Stimulated activated CD8-positive, alpha-beta memory T cell treated with anti-CD3 and anti-CD28 coated beads, Interleukin-7, amount 100 ng/mL, for 24 hours (primary cell): ENCODE measurements around the gene HMCN1.

Experiments
- DNase-seq: peaks from one replicate; pipeline ENCODE4 v3.0.0-alpha.2; 2020; ENCODE audit warnings: low read depth

HMCN1 gene

DNA sequence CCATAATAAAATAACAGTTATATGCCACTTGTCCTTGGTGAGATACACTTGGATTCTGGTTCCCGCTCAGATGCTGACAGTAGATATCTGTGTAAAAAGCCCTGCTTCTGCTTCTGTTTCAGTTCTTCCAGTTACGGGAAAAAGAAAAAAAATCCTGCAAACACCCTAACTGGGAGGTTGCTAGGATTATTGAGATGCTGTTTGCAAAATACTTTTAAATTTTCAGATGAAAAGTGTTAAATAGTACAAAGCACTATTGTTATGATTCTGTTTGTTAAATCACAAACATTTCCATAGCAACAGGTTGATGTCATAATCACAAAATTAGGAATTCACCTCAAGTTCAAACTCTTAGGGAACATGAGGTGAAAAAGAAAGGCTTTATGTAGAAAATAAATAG, 232.3 kb downstream of the HMCN1 start:
- DNase-seq, result no peak

DNA sequence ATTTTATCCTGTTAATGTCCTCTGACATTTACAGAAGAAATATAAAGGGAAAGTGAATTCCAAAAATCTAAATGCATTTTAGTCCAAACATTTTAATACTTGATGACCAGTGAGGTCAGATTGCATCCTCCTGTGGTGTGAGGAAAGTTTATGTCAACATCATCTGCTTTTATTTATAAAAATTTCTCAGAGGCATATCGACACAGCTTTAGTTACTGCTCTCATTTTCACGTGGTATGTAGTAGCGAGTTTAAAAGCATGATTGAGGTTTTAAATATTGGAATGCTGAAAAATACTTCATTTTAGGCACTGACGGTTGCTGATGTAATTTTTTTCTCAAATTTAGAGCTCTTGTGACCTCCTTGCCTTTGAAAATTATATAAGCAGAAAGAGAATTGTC, 234.8 kb downstream of the HMCN1 start:
- no peak for DNase-seq

DNA sequence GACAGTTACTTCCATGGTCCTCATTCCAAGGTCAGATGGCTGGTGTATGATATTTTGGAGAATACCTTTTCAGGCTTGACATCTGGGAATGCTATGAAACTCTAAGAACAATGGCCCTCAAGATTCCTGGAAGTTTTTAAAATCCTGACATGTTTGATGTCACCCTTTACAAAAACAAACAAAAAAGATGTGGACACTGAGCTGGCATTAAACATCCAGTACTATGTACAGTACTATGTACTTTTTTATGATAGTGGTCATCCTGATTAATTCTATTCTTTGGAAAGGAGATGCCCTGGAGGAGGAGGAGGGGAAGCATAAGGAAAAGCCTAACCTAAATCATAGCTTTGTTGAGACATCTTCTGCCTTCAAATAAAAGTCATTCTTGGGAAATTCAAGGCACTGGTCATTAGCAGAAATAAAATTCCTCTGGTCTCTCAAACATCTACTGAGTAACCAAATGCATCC, 235.4 kb downstream of the HMCN1 start:
- no peak for DNase-seq

DNA sequence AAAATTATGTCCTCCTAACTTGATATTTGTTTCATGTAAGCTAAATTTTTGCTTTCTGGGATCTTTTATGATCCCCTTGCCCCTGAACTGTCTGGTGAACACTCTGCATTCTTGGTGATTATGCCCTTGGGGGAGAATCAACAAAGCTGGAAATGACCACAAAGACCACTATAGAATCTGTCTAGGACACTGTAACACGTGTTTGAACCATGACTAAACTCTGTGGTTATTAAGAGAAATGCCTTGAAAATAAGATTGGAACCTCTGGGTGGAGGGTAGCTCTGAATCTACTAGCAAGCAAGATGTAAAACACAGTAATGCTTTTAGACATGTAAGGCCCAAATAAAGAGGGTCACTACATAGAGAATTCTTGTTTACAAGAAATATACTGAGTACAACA, 237.5 kb downstream of the HMCN1 start:
- no peak for DNase-seq

DNA sequence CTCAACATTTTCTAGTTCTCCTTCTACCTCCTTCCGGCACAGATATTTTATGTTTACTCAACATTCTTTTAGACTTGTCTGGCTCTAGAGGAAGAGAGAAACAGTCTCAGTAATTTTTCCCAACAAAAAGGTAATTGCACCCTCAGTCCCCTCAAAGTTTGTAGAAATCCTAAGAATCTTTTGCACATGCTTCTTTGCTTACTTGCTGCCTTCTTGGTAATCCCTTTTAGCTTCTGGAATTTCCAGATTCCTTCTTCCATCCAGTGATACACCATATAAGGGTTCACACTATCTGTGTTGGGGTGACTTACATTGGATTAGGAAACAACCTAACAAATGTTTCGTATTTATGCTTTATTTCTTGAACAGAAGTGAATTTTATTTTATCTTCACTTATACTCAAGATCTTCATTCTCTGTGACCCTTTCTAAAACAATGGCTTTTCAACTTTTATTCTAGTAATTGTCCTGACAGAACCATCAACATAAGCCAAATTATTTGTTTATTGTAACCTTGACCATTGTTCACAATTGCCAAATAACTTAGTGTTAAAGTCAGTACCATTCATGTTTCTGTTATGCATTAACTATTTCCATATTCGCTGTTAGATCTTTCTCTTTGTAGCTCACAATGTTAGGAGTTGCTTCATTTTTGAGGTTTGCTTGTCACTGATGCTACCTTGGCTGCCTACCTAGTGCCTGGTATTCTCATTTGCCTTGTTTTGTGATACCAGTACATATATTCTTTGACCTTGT, 238.1 kb downstream of the HMCN1 start:
- DNase-seq, result no peak

DNA sequence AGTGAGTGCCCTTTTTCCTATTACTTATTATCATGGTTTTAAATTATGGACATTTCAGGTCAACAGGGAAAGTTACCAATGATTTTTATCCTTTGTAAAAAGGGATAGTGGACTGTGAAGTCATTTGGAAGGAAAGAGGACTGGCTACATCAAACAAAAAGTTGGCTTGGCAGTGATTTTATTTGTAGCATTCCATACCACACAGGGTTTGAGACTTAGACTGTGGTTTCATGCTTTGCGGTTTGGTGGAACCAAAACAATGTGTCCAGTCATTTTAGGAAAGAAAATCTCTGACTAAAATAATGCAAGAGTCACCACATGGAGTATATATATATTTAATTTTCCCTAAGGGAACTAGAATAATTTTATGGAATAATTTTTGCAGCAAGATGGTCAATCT, 239.5 kb downstream of the HMCN1 start:
- DNase-seq, result no peak

DNA sequence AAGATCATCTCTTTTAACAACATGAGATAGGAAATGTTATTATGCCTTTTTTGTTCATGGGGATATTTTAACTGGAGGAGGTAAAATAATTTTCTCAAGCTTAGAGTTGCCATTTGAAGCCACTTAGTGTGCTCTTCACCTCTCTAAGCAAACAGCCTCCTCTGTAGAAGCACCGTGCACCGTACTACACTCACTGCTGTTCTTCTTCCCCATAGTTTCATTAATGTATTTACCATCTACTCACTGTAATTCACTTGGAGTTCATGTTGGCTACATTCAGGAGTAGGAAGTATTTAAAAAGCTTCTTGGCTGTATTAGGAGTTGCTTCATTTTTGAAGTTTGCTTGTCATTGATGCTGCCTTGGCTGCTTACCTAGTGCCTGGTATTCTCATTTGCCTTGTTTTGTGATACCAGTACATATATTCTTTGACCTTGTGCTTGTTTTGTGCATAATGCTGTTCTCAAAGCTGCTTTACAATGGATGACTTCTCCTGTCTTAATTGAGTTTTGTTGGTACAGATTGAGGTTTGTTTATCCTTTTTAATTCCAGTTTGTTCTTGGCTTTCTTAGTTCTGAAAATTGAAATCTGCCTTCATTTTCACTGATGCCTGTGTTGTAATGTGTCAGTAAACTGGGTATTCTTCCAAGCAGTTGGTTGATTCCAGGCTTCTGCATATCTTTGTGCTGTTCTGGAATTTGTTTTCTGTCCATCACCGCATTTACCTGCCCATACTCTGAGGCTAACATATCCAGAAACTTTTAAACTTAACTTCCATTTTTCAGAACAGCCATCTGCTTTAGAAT, 240.4 kb downstream of the HMCN1 start:
- no peak for DNase-seq

DNA sequence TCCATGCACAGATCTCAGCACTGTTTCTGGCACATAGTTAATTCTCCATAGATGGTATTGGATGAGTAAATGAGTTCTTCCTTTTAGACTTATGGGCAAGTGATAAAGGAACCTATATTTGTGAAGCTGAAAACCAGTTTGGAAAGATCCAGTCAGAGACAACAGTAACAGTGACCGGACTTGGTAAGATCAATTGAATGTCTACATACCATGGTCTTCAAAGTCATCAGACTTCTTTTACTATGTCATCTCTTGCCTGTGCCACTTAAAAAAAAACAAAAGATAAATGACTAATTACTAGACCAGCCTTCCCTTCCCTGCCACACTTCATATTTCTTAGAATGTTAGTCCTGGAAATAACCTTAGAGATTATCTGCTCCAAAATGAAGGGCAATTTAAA, 246.7 kb downstream of the HMCN1 start:
- no peak for DNase-seq

DNA sequence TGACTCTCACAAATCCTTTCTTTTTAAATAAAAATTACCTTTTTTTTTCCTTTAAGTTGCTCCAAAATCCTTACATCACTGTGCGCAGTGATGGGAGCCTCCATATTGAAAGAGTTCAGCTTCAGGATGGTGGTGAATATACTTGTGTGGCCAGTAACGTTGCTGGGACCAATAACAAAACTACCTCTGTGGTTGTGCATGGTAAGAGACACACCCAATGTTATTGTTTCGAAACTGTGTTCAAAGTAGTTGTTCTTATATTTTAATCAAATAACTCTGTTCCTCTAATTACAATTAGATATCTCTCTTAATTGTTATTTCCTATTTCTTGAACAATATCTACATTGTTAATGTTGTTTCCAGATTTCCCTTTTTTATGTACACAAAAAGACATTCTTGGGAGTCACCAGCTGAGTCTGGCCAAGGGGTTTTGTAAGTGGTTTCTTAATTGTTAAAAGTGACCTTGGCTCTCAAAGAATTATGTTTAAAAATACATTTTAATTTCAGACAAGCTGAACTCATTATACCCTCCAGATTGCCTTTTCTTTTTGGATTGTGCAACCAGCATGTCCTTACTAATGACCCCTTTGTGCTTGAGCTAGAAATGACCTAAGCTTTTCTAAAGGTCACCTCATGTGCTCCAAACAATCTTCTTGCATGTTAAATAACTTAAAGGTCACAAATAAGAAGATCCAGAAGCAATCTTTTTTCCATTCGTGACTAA, 250.1 kb downstream of the HMCN1 start:
- DNase-seq, result no peak

DNA sequence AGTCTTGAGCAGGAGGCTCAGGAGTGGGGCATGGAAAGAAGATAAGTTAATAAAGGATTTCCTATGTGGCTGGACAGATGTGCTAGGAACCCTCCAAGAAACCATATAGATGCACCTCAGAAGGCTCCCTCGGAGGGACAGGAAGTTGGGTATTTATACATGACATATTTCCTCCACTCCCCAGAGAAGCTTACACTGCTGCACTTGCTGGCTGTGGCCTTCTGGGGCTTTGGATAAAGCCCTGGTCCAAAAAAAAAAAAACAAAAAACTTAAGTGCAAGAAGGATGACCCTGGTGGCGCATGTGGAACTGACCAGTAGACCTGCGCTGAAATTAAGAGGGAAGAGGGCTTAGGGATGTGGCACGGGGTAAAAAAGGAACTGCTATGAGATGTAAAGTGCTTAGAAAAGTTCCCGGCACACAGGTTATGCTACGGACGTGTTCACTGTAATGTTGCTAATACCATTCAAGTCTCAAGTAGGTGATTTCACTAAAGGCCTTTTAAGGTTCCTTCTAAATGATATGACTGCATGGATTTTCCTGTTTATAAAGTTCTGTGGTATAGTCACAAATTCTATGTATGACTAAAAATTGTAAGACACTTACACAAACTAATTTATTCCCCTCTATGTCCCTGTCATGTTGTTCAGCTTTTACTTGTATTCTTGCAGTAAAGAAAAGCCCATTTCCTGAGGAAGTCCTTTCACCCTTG, 253.6 kb downstream of the HMCN1 start:
- DNase-seq, result no peak

DNA sequence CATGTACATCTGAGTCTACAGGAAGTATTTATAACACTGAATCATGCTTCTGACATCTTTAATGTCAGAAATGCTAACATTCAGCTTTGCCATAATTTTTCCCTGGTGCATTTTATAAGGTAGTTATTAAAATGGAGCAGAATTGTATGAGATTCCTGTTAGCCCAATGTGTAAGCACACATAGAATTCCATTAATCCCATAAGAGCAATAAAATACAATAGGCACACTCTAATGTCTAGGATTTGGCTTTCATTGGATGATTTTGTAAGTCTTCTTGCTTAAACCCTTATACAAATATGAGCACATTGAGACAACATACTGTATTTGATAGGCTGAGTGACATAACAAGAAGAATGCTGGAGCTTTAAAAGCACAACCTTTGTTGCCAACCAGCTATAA, 256.4 kb downstream of the HMCN1 start:
- no peak for DNase-seq

DNA sequence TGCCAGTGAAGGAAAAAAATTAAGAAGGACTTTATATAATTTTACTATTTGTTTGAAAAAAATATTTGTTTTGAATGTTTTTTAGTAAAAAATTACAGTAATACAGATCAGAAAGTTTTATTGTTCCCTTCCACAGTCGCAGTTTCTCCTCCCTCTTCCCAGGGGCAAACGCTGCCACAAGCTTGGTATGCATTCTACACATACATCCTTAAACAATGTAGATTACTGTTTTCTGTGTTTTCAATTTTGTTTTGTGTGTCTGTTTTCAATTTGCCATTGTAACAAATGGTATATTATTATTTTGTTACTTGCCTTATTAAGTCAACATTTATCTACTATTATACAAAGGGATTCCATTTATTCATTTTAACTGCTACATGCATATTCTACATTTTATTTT, 257.1 kb downstream of the HMCN1 start:
- no peak for DNase-seq

DNA sequence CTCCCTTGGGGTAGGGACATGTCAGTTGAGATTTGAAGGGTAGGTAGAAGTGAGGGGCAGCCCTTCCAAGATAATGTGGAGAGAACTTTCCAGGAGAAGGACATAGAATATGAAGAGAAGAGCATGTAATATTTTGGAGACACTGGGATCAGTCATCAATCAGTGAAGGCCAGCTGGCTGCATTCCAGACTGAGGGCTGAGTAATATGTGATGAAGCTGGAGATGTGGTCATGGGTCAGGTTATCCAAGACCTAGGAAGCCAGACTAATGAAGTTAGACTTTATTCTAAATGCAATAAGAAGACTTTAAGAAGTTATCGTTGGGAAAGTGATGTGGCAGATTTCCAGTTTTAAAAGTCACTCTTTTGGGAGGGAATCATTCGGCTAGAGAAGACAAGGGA, 262.0 kb downstream of the HMCN1 start:
- no peak for DNase-seq

DNA sequence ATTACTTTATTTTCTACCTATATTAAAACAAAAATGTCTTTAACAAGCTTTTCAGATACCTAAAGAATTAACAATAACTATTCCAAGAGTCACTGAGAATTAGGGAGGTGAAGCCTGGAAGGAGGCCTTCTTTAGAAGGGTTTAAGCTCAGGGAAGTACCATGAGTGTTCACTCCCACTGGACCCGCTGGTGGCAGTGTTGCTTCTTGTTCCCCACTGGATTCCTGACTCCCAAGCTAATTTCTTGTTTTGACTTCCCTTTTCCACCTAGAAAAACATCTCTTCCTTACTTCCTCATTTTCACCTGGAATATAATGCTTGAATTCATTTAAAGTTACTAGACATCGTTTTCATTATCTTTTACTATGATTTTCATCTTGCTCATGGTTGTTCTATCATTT, 264.2 kb downstream of the HMCN1 start:
- no peak for DNase-seq

DNA sequence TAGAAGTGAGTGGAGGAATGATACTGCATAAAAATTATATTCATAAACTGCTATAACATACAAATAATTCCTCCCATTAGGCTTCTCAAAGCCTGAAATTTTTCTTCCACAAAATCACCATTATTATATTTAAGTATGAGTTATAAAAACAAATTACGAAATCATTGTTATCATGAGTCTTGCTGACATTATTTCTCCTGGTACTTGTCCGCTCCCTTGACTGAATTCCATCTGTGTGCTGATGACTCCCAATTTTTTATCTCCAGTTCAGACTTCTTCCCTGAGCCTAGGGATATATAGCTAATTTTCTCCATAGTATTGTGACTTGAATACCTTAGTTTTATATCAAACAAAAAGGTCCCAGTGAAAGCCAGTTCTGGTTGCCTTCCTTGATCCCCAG, 268.2 kb downstream of the HMCN1 start:
- DNase-seq, result no peak

DNA sequence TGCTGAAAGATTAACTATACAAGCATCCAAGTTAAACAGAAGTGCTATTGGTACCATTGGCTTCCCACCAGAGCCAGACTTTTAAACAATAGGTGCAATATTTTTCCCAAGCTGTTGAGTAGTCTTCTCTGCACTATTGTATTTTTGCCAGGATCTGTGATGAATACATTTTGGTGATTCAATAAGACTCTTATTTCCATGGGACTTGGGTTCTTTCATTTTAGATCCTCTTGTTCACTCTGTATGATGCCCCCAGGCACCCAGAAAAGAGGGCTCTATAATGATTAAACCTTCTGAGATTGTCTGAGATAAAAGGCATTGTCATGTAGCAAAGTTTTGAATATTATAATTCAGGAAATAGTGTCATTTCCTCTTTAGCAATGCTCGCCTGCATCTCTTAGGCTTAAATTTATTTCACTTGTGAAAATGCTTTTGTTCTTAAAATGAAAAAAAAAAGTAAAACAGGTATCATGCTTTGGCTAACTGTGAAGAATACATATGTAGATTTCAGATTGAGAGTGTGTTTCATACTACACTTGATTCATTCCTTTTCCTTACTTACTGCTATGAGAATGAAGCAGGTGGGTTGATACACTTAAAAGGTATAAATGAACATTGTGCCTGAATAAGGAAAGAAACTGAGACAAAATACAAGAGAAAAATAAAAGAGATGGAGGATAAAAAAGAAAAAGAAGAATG, 275.0 kb downstream of the HMCN1 start:
- no peak for DNase-seq

DNA sequence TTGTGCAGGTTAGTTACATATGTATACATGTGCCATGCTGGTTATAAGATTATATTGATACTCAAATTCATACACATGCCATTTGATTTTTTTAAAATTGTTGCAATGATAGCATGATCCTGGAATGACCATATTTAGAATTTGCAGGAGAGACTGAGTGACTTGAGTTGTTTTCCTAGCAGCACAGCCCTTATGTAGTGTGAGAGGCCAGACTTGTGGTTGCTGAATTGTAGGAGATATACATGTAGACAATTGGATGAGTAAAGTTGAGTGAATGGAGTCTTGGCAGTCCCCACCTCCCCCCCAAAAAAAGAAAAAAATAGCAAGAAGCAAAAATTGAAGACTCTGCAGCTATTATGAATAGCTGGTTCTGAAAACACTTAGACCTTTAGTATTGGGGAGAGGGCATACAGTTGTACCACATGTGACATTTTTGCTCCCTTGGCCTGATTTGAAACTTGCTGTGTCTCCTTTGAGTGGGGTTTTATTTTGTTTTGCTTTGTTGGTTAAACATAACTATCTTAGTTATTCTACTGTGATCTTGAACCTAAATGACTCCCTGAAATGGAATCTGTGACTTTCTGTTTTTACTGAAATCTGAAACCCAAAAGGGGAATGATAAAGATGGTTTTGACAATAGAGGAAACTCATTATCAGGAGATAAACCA, 280.3 kb downstream of the HMCN1 start:
- no peak for DNase-seq

DNA sequence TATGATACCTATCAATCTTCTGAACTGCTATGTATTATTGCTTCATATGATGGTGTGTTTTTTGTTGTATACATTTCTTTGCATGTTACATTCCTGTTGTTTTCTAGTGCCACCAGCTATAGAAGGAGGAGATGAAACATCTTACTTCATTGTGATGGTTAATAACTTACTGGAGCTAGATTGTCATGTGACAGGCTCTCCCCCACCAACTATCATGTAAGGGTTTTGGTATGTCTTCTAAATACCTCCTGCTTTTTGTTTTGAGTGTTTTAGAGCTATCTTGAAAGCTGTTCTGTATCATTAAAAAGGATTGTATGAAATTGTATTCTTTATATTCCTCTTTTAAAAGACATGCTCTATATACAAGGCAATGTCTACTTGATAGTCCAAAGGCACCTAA, 282.7 kb downstream of the HMCN1 start:
- DNase-seq, result no peak

DNA sequence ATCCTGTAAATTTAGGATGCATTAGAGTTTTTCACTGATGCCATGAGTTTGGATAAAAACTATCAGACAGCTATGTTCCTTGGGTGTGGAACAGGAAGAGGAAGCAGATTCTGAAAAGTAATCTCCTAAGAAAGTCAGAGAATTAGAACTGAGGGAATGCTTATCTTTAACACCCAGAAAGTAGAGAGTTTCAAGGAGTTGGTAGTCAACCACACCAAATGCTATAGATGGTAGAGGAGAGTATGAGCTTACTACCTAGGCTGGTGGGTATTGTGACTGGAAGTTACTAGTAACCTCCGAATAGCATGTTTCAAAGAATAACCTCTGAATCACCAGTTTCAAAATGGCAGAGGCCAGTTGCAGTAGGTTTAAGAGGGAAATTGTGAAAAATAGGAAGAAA, 288.0 kb downstream of the HMCN1 start:
- no peak for DNase-seq

DNA sequence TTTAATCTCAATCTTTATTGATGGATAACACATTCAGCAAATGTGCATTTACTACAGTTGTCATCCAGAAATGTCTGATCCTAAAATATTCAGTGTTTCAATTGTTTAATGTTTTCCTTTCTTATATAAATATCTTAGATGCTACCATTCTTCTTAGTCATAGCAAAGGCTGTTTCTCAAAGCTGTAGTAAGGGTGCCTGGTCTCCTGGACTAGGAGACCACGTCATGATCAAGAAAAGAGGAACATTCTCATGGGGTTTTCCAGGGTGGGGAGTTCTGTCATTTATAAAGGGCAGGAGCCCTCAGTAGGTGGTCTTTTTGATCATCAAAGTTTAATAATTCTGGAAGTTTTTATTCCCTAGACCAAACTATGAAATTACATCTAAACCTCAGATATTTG, 292.8 kb downstream of the HMCN1 start:
- DNase-seq, result no peak

DNA sequence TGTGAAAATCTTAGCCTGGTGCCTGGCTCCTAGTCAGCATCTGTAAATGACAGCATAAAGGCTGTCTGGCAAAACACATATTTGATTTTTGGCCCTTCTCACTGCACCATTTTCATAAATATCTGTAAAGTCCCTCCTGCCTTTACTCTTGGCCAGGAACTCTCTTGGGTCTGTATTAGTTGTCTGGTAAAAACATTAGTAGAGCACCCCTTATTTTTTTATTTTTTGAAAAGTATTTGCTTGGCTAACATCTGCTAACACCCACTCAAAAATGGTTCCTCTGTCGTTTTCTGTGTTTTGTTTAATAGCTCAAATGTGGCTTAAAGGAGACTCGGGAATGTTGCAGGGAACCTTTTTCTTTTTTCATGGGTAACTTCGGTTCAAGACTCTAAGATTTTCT, 293.4 kb downstream of the HMCN1 start:
- DNase-seq, result no peak
